GM12878 (cell line): ENCODE measurements around the gene TEX2. TPM values are rescaled to one million over a fixed set of nuclear protein-coding genes. Genes with fewer than 3 reads are reported as not detected.

Experiments
- ATAC-seq: fragments of 200-7000 bp; cut with Tn5 transposase; 3 replicates; pipeline ENCODE4 v1.9.1; 2020; ENCODE audit warnings: mild to moderate bottlenecking, moderate library complexity
- BruUV-seq: library from RNA; stranded (reverse); fragments of 400-500 nt; replicated peaks from 2 replicates; lab custom pipeline; 2021; lab: Mats Ljungman, UMichigan
- CTCF ChIA-PET: fragments of 300-600 bp; sonication (Branson Sonifier 250); formaldehyde crosslinking; extraction: SDS; loops from one replicate; lab custom pipeline; 2021; ENCODE audit warnings: inconsistent platforms; lab: Yijun Ruan, JAX
- POLR2A ChIA-PET: fragments of 350-600 bp; formaldehyde crosslinking; extraction: SDS; loops from one replicate; lab custom pipeline; 2021; ENCODE audit warnings: inconsistent platforms; lab: Charles Lee
- RAD21 ChIA-PET: fragments of 300-600 bp; sonication (Branson Sonifier 250); formaldehyde crosslinking; loops from one replicate; lab custom pipeline; 2023; ENCODE audit warnings: antibody characterized with exemption; ENCODE audit not compliant: unreplicated experiment; lab: Charles Lee
- SMC1A ChIA-PET: fragments of 300-600 bp; sonication (Branson Sonifier 250); formaldehyde crosslinking; loops from one replicate; lab custom pipeline; 2023; ENCODE audit not compliant: unreplicated experiment, uncharacterized antibody; lab: Charles Lee
- DNase-seq: peaks from one replicate; pipeline ENCODE4 v3.0.0-alpha.2; 2011; ENCODE audit warnings: low read depth, low spot score
- FAIRE-seq: peaks from 3 replicates; lab custom pipeline; 2011; peaks lifted over from hg19 to GRCh38; lab: Jason Lieb, UNC
- H2AFZ ChIP-seq: 2 replicates; pipeline ENCODE4 v1.6.0; 2011; ENCODE audit warnings: low read depth, low read length, control low read depth; ENCODE audit not compliant: control insufficient read depth
- H3K27ac ChIP-seq: 2 replicates; pipeline ENCODE4 v1.5.1; 2011; ENCODE audit warnings: control low read depth; ENCODE audit not compliant: control insufficient read depth, insufficient read depth
- H3K27me3 ChIP-seq, 2 experiments: replicated peaks in 1 of 2; 2 replicates each; pipeline versions ENCODE4 v1.6.0 to v1.6.1; 2011; ENCODE audit warnings: low read length in 1 of 2; ENCODE audit not compliant: control insufficient read depth in 2 of 2, insufficient read depth in 2 of 2
- H3K36me3 ChIP-seq, 2 experiments: 2 replicates each; pipeline ENCODE4 v1.5.1; 2011; ENCODE audit warnings: low read length in 1 of 2; ENCODE audit not compliant: control insufficient read depth in 2 of 2, insufficient read depth in 2 of 2
- H3K4me1 ChIP-seq: 2 replicates; pipeline ENCODE4 v1.6.1; 2011; ENCODE audit warnings: mild to moderate bottlenecking, low read length, moderate library complexity, mixed read lengths; ENCODE audit not compliant: control insufficient read depth, insufficient read depth
- H3K4me2 ChIP-seq: 2 replicates; pipeline ENCODE4 v1.6.0; 2011; ENCODE audit warnings: control low read depth; ENCODE audit not compliant: control insufficient read depth, insufficient read depth
- H3K4me3 ChIP-seq: fragments of 200-600 bp; sonication (generic); 2 replicates; pipeline ENCODE4 v1.5.1; 2016
- H3K79me2 ChIP-seq: 2 replicates; pipeline ENCODE4 v1.6.0; 2011; ENCODE audit warnings: low read length; ENCODE audit not compliant: control insufficient read depth, insufficient read depth
- H3K9ac ChIP-seq: 2 replicates; pipeline ENCODE4 v1.8.0; 2011; ENCODE audit warnings: low read length, control low read depth, mixed read lengths; ENCODE audit not compliant: control insufficient read depth, insufficient read depth
- H3K9me3 ChIP-seq: replicated peaks from 3 replicates; pipeline ENCODE4 v1.5.1; 2011; ENCODE audit warnings: mild to moderate bottlenecking, low read length; ENCODE audit not compliant: control insufficient read depth, insufficient read depth
- H4K20me1 ChIP-seq: 2 replicates; pipeline ENCODE4 v1.6.0; 2011; ENCODE audit not compliant: control insufficient read depth, insufficient read depth
- SMC3 ChIP-seq: IDR thresholded peaks from 2 replicates; pipeline ENCODE4 v1.6.1; 2011; ENCODE audit warnings: low read length, improper control_type of control experiment, borderline replicate concordance
- SREBF2 ChIP-seq: IDR thresholded peaks from 2 replicates; pipeline ENCODE4 v1.6.1; 2012; ENCODE audit warnings: mild to moderate bottlenecking, low read length
- ZNF24 ChIP-seq: fragments of 450-650 bp; IDR thresholded peaks from 2 replicates; pipeline ENCODE4 v1.6.1; 2017; ENCODE audit warnings: antibody characterized with exemption, mild to moderate bottlenecking
- ZSCAN29 ChIP-seq: fragments of 450-650 bp; IDR thresholded peaks from 2 replicates; pipeline ENCODE4 v1.6.1; 2017; ENCODE audit warnings: mild to moderate bottlenecking, moderate library complexity
- WGBS: methylation state at CpG from one replicate; pipeline ENCODE4 v1.1.6; 2016; ENCODE audit warnings: low lambda C conversion rate; ENCODE audit not compliant: insufficient replicate concordance, insufficient coverage; ENCODE audit errors: missing lambda C conversion rate; 5-methylcytosine and 5-hydroxymethylcytosine counted together
- in situ Hi-C: fragments of 300-500 bp; cut with MboI; formaldehyde crosslinking; loops from 9 replicates; pipeline ENCODE4 v1.14.3; 2018; ENCODE audit warnings: mixed read lengths
- intact Hi-C: fragments of 100-400 bp; cut with micrococcal nuclease; formaldehyde crosslinking; loops from one replicate; pipeline ENCODE4 v1.14.2; 2022; ENCODE audit not compliant: unreplicated experiment
- polyA plus RNA-seq, 11 experiments: library from polyadenylated mRNA; depleted of rRNA in 4 of 11; unstranded in 6 of 11; stranded (reverse) in 5 of 11; fragments of >200 nt; fragmentation: Nextera tagmentation in 4 of 11; fragmentation: Illumina TruSeq in 1 of 11; extraction: Ambion mirVana in 4 of 11; extraction: Trizol in 1 of 11; gene quantifications; 1 replicate in 1 of 11; 2 replicates in 10 of 11; pipeline versions ENCODE4 v1.2.1 to v1.2.3, GENCODE V29; 2011 to 2016; ENCODE audit warnings: inconsistent platforms in 2 of 11, missing spikeins in 2 of 11, low read depth in 1 of 11
- total RNA-seq, 4 experiments: library from RNA; depleted of rRNA in 3 of 4; stranded (reverse); fragments of >200 nt in 3 of 4; fragmentation: Illumina TruSeq in 1 of 4; extraction: Trizol in 1 of 4; gene quantifications; 2 replicates each; pipeline versions ENCODE4 v1.2.1 to v1.2.3, GENCODE V29; 2013 to 2021
- TF ChIP-seq, protein P1 (sequence below), 3 experiments: IDR thresholded peaks in 2 of 3; conservative IDR thresholded peaks in 1 of 3; 2 replicates each; pipeline ENCODE4 v1.5.1; 2011; ENCODE audit warnings: low read depth in 3 of 3, low read length in 3 of 3, mild to moderate bottlenecking in 3 of 3, control low read depth in 2 of 3, moderate library complexity in 2 of 3, inconsistent platforms in 1 of 3, mixed read lengths in 1 of 3; ENCODE audit not compliant: control insufficient read depth in 2 of 3, insufficient read depth in 1 of 3; ENCODE audit errors: extremely low read depth in 1 of 3

Gene TEX2
- total and polyA plus RNA-seq, 10 of the 15 experiments (the other 5 are each of a cell fraction or from before 2014, with no cell fraction given) = 3.8 to 19.9 (median 15.8) TPM

- no peak for ATAC-seq
- Histone ChIP-seq H3K9me3 (peaks cover 2% of the 10 kb centered on the region; the same call in 2 of the 3 replicates), H3K27ac (no peak overlapping the region), H3K79me2 (no peaks in the 10 kb centered on the region), H3K27me3 (no peaks in the 10 kb centered on the region), H3K36me3 (no peaks in the 10 kb centered on the region), H3K4me3 (no peak overlapping the region), H4K20me1 (no peaks in the 10 kb centered on the region), H3K4me1 (peaks cover 28% of the 10 kb centered on the region), H3K9ac (no peak overlapping the region), H2AFZ (no peak overlapping the region), H3K4me2 (no peak overlapping the region)
- 5% methylated on average over 3 of the region's 3 CpGs for WGBS
- SMC1A ChIA-PET = no interaction called here
- TF ChIP-seq ZNF24 (no peak), SREBF2 (no peak), ZSCAN29 (no peak), SMC3 (no peak)
- TF ChIP-seq, protein P1, sequence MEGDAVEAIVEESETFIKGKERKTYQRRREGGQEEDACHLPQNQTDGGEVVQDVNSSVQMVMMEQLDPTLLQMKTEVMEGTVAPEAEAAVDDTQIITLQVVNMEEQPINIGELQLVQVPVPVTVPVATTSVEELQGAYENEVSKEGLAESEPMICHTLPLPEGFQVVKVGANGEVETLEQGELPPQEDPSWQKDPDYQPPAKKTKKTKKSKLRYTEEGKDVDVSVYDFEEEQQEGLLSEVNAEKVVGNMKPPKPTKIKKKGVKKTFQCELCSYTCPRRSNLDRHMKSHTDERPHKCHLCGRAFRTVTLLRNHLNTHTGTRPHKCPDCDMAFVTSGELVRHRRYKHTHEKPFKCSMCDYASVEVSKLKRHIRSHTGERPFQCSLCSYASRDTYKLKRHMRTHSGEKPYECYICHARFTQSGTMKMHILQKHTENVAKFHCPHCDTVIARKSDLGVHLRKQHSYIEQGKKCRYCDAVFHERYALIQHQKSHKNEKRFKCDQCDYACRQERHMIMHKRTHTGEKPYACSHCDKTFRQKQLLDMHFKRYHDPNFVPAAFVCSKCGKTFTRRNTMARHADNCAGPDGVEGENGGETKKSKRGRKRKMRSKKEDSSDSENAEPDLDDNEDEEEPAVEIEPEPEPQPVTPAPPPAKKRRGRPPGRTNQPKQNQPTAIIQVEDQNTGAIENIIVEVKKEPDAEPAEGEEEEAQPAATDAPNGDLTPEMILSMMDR (IDR thresholded peaks at IDR 0.05 in 2 of 3, conservative IDR thresholded peaks at IDR 0.05 in 1 of 3; ENCODE audit: control insufficient read depth in 2 of 3, extremely low read depth in 1 of 3, insufficient read depth in 1 of 3, low read depth in 3 of 3, low read length in 3 of 3) = no peak
- FAIRE-seq = no peak
- intact Hi-C loops (no loop called here), in situ Hi-C loops (loop anchor here (25.0 kb wide), 1 partner anchor 238 kb away; no protein-coding TSS in a partner anchor)
- BruUV-seq = no TSS peak
- CTCF ChIA-PET = no interaction called here
- POLR2A ChIA-PET = interaction anchor here (0.6 kb wide), 2 partner anchors 31 to 139 kb away, joined by 3 to 5 read pairs; no protein-coding TSS in a partner anchor
- RAD21 ChIA-PET = interaction anchor here (0.8 kb wide), 1 partner anchor 58 kb away, joined by 3 read pairs; no protein-coding TSS in a partner anchor
- DNase-seq = no peak
These were observed 12.0 kb upstream of the TEX2 start for GRCh38 chr17:64275016-64275415.
